ENCODE results near the gene PTOV1.

Gene PTOV1

GRCh38 chr19:49850487-49851342 is at the start of gene PTOV1:
PTOV1 (plus strand) TSS chr19:49851159.
- TF ChIP-seq CTCF (conservative IDR thresholded peaks at IDR 0.05): no peak
- peak within 1 kb of the TSS; percentile 99 for H3K27ac ChIP-seq

GRCh38 chr19:49801401-49801888 is 49.5 kb upstream of the PTOV1 start:
- no peak for TF ChIP-seq CTCF (conservative IDR thresholded peaks at IDR 0.05)
- peak overlapping the region; percentile 49; the same call in 1 of the 2 replicates for H3K27ac ChIP-seq

GRCh38 chr19:49801966-49802661 is 48.8 kb upstream of the PTOV1 start:
- no peak for TF ChIP-seq CTCF (conservative IDR thresholded peaks at IDR 0.05)
- H3K27ac ChIP-seq: peak overlapping the region; percentile 49; the same call in 1 of the 2 replicates

GRCh38 chr19:49802836-49803528 is 48.0 kb upstream of the PTOV1 start:
- no peak for TF ChIP-seq CTCF (conservative IDR thresholded peaks at IDR 0.05)
- H3K27ac ChIP-seq: peak overlapping the region; percentile 49; the same call in 1 of the 2 replicates

- no peak overlapping the region; the same call in 1 of the 2 replicates for H3K27ac ChIP-seq
- TF ChIP-seq CTCF (conservative IDR thresholded peaks at IDR 0.05): no peak
Observed at GRCh38 chr19:49803529-49803856, 47.5 kb upstream of the PTOV1 start.

- no peak overlapping the region for H3K27ac ChIP-seq
- TF ChIP-seq CTCF (conservative IDR thresholded peaks at IDR 0.05): no peak
Observed at GRCh38 chr19:49805822-49806619, 44.9 kb upstream of the PTOV1 start.
